GM18520 (cell line): ENCODE measurements around the gene OLFM1.

ENCODE experiments used
- ATAC-seq: cut with Tn5 transposase; IDR thresholded peaks from one replicate; pipeline ENCODE4 v1.9.1; 2021; ENCODE audit not compliant: unreplicated experiment

The OLFM1 gene

DNA sequence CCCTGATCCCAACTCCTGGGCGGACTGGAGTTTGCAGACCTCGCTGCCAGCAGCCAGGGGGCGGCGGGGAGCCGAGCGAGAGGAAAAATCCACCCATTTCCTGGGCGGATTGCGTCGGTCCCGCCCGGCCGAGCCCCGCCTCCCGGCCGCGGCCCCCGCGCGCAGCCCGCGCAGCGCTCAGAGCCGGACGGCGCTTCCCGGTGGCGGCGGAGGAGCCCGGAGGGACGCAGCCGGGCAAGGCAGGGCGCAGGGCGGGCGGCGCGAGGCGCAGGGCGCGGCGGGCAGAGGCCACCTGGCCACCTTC lies at the start of gene OLFM1:
Gene OLFM1 (plus strand): TSS at position 180 of the 304 bp plus-strand sequence. CDS start 322 bp downstream, outside the sequence.
- ATAC-seq = no peak

DNA sequence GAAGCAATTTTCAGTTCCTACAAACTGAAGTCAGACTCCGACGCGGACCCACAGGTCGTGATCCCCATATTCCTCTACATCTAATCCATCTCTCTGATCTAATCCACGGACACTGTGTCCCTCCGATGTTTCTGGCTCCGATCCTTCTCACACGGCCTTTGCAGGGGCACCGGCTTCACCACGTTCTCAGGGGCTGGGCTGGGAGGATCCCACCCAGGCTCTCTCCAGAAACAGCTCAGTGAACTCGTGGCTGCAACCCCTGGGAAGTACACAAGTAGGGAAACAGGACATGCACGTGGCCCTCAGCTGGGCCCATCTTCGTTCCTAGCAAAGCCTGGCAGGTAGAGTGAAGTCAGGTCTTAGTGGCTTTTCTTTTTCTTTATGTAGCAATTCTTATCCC lies 49.1 kb upstream of the OLFM1 start:
- ATAC-seq = no peak

DNA sequence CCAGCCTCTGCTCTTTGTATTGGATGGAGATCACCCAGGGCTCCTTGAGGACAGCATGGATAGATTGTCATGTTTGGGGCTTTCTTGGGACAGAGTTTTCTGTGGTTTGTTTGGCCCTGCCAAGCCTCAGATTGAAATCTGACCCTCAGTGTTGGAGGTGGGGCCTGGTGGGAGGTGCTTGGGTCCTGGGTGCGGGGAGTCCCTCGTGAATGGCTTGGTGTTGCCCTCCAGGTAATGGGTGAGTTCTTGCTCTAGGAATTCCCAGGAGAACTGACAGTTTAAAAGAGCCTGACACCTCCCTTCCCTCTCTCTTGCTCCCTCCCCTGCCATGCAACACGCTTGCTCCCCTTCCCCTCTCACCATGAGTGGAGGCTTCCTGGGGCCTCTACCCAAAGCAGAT lies 48.6 kb upstream of the OLFM1 start:
- no peak for ATAC-seq

DNA sequence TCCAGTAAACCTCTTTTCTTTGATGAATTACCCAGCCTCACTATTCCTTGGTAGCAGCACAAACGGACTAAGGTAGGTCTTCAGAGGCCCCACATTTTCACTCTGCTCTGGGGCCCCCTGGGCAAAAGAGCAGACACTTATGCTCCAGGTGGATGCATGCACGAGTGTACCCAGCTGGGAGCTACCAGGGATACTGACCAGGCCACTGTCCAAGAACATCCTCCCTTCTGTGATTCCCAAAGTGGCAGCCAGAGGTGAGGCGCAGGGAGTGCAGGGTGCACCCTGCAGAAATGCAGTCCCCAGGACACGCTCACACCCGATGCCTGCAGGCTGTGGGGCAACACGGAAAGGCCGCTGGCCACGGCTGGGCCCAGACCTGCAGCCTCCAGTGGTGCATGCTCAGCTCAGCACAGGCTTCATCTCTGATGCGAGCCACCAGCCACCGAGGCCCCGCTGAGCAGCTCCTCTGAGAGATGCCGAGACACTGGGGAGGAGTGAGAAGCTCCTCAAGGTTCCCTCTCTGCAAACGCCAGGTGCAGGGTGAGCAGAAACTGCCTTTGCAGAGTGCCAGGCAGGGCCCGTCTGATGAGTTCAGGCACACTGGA lies 48.1 kb upstream of the OLFM1 start:
- ATAC-seq = no peak

DNA sequence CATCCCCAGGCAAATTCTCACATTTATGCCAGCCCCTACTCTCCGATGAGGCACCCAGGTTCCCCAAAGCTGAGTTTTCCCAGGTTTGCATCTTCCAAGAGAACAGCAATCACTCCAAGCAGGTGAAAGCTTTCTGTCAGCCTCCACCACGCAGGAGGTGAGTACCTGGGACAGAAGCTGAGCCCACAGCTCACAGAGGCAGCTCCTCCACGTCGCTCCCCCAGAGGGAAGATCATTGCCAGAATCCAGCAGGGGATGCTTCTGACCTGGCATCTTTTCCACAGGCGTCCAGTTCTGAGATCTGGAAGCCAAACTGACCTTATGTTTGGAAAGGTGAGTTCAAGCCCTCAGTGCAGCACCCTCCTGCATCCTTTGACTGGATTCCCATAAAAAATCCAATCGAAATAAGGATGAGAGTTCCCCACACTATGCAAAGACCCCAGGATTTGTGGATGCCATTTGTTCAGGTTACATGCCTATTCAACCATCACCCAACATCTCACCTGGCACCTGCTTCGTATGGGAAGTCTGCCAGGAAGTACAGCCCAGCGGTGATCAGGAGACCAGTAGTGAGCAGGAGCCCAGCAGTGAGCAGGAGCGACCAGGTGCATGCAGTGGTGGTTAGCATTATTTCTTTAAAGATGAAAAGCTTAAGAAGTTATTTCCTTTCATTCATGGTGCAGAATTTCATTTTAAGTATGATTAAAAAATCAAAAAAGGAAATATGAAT lies 47.4 kb upstream of the OLFM1 start:
- ATAC-seq = no peak

DNA sequence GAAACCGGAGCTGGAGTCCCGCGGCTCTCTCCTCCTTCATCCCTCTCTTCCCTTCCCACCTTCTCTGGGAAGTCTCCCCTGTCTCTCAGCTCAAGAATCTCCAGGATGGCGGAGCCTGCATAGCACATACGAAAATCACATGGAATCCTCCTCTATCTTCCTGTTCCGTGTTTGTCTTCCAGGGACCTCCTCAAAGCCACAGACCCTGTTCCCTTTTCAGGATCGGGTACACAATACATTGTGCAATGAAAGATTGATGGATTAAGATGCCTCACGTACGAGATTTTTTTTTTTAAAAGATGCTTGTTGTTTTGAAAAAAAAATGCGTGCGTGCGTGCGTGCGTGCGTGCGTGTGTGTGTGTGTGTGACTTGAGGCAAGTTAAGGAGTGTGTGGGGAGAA lies 46.6 kb upstream of the OLFM1 start:
- ATAC-seq = no peak

DNA sequence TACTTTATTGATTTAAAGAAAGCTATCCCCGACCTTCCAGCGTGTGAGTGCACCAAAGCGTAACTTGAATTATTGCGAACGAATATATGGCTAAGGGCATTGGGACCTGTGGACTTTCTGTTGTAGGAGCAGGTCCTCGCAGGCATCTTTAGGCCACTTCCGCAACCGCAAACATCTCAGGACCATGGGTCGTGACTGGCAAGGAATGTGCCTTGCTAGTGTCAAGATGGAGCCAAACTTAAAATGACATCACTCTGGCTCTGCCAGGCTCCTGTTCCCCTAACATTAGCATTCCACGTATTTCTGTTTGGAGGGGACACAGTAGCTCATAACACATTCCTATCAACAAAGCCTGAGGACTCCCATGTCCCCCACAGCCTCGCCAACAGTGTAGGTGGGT lies 44.1 kb upstream of the OLFM1 start:
- ATAC-seq = no peak

DNA sequence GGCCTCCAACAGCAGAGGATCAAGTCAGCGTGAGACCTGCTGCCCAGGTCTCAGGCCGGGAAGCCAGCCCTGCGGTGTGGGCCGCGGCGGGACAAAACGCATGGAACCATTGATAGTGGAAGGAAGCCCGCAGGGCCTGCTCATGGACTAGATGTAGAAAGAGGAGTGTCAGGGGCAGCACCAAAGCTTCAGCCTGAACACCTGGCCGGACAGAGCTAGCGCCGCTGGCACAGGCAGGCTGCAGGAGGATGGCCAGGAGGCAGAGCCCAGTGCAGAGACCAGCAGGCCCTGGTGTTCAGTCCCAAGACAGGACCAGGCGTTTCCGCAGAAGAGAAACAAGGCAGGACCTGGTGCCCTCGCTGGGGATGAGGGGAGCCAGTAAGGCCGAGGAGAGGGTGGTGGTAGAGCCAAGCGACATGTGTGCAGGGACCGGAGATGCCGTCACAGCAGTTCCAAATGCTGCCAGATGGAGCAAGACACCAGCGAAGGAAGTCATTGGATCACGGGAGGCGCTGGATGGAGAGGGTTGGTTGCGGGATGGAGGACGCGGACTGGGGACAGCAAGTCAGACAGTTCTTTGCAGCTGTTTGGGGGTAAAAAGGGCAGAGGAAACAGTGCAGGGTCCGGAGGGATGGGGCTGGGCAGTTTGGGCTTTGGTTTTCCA lies 42.1 kb upstream of the OLFM1 start:
- no peak for ATAC-seq

DNA sequence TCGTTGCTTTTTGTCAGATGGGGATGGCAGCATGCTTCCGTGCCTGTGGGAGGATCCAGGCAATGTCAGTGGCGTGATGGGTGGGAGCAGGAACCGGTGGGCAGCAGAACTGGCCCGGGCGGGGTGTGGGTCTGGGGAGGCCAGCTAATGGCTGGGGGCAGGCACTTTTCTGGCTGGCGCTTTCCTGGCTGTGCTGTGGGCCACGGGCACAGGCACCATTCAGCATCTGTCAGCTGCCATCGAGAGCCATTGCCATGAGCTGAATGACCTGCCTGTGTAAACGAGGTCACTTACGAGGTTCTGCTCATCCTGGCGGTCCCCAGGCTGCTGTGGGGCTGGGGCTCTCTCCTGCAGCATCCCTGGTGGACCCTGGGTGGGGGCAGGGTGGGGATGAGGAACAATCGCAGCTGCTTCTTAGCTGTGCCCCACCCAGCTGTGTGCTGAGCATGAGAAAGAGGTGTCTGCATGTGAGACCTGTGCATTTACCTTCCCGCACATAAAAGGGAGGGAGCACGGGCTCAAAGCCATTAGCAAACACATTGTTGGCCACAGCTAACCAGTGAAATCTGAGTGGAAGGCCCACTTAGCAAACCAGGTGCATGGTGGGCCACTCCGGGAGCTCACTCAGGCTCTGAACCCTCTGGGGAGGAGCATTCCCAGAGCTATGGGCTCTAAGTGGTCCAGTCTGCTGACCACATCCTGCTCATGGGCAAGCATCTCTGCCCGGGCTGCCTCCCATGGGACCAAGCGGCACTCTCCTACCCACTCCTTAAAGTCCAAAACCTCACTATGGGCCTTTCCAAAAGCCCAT lies 41.3 kb upstream of the OLFM1 start:
- no peak for ATAC-seq

DNA sequence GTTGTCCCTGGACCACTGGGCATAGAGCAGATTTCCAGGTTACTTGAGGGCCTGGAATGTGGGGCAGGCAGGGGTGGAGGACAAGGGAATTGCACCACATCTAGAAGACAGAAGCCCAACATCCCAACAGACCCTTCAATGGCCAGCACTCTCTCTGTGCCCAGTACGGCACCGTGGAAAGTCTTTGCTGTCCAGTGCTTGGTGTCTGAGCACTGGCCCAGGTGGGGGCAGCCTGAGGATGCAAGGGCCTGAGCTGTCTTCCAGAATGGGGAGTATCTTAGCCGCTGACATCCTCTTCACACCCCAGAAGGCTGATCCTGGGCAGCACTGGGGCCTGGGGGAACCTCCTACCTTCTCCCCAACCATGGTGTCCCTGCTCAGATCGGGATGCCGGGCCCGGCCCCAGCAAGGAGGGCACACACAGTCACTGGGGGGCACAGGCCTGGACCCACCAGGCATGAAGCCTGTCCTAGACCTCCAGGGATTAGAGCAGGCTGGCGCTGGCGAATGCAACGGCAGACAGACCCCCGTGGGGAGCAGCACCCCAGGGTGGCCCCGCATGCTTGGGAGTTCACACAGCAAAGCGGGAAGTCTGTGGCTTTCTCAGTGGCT lies 40.6 kb upstream of the OLFM1 start:
- ATAC-seq = no peak

DNA sequence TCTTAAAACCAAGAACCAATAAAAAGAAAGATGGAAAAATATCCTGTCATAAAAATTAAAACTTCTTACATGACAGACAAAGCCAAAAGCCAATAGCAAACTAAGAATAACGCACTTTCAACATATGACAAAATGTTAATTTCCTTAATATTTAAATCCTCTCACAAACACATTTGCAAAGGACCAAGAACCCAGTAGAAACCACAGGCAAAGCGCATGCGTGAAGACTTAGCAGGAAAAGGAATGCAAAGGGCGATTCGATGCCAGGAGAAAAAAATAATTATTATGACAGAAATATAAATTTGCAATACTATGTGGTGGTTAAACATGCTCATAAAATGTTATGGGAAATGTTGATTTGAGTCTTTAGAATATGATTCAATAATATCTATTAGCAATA lies 39.9 kb upstream of the OLFM1 start:
- ATAC-seq = no peak

DNA sequence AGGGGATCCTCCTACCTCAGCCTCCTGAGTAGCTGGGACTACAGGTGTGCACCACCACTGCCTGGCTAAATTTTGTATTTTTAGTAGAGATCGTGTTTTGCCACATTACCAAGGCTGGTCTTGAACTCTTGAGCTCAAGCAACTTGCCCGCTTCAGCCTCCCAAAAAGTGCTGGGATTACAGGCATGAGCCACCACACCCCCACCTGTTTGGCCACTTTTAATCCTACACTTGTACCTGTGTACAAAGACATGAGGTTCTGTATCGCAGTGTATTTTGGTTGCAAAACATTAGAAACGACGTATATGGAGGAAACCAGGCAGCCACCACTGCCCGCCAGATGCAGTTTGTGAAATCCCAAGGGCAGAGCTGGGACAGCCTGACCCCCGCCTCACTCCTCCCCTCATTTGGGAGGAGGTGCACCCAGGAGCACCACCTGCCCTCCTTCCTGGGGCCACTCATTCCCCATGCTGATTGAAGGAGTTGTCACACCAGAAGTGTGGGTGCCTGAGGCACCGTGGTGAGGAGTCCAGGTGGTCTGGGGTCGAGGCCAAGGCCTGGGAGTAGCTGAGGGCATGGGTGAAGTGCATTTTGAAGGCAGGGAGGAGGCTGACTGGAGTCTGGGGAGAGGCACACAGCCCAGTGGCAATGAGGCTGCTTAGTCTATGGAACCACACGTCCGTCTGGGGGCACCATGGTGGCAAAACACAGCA lies 39.3 kb upstream of the OLFM1 start:
- ATAC-seq = no peak

DNA sequence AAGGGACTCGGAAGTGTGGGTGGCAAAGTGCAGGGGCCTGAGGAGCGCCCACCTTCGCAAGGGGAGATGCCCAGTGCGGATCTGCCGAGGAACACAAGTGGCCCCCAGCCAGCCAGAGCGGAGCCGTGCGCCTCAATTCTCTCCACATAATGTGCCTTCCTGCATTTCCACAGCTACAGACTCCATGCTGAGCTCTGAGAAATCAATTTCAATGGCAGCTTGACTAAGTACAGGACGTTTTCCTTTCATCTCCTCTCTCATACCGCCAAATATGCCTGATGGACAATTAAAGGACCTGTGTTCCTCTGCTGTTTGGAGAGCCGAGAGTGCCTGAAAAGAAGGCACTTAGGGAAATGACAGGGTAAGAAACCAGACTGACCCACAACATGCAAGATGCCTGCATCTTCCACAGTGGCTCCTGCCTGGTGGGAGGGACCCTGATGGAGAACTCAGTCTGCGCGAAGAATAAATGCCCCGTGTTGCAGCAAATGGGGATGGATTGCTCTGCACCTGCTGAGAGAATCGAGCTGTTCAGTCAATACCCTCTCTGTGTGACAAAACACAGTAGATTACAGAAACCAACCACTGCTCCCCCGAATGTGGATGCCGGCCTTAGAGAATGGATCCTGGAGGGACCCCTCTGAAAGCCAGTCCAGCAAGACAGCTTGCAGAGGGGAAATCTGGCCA lies 38.6 kb upstream of the OLFM1 start:
- no peak for ATAC-seq

DNA sequence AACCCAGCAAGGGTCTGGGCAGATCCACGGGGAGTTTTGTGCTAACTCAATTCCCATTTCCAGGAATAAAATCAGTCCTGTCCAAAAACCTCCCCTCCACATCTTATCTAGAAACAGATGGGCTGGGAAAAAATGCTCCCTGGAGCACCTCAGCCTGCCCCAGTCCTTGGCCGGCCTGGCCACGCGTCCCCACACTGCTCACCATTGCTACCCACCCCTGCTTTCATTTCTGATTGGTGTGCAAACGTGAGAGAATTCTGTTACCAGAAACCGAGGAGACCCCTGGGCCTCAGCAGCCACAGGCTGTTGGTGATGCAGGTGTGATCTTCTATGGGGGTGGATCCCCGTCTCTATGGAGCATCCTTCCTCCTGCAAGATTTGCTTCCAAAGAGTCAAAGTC lies 38.0 kb upstream of the OLFM1 start:
- ATAC-seq = no peak

DNA sequence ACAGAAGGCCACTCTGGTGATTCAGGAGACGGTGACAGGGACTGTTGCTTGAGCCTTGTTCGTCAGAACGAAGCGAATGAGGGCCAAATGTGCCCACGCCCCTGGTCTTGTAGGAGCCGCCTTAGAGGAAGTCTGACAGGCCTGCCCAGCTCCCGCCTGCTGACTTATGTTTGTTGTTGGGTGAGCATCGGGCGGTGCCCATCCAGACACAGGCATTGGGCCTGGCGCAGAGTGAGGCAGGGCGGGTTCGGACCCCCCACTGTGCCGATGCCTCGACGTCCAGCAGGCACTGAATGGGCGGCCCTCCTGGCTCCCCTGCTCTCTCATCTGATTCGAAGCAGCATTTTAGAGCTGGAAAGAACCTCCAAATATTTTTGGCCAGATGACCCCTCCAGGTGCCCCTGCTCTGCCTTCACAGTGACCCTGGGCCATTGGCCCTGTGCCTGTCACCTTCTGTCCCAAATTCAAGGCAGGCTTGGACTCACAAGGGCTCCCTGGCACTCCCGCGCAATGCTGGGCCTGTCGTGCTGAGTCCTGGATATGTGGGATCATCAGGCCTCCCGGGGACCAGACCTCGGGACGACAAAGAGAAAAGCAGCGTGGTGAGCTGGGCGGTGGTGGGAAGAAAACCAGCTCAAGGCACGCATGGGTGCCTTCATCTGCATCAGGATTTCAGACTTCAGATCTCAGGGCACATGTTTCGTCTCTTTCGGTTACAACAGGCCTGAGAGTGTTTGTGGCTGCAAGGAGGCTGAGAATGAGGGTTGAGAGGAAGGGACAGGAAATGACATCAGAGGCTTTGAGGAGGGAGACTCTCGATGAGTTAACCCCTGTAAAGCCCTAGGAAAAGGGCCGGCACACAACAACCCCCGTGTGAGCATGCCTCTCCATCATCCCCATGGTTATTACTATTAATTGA lies 37.1 kb upstream of the OLFM1 start:
- no peak for ATAC-seq

DNA sequence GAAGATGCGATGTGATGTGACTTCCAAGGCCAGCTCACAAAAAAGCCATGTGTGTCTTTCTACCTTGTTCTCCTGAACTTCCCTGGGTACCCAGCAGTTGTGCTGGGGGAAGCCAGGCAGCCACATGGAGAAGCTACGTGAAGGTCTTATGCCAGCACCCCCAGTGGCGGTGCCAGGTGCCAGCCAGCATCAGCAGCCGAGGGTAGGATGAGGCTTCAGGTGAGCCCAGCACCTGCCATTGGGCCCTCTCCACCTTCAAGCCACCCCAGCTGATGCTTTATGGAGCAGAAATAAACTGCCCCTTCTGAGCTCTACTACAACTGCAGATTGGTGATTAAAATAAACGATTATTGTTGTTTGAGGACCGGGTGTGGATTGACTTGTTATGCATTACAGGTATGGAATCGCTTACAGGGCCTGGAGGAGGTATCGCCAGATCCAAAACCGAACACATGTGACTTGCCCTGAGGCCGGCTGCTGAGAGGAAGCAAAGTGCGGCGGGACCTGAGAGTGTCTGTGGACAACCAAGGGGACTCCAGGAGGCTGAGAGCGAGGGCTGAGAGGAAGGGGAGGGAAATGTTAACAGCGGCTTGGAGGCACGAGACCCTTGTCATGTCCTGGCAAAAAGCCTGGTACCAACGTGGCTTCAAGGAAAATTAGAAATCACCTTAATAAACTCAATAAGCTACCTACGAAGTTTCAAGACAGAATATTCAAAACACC lies 36.0 kb upstream of the OLFM1 start:
- no peak for ATAC-seq

DNA sequence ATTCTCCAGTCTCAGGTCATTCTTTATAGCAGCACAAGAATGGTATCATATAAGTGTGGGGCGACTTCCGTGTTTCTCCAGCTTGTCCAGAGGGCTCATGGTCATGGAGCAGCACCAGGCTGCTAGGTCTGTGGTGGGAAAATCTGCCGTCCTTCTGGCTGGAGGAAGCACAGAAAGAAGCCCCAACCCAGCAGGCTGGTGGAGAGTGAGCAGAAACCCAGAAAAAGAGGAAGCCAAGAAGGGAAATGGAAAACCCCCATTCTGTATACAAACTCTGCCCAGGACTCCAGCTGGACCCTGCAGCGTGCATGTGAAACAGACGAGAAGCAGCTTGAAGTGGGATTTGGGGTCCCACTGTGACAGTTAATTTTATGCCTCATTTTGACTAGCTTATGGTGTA lies 34.3 kb upstream of the OLFM1 start:
- no peak for ATAC-seq

DNA sequence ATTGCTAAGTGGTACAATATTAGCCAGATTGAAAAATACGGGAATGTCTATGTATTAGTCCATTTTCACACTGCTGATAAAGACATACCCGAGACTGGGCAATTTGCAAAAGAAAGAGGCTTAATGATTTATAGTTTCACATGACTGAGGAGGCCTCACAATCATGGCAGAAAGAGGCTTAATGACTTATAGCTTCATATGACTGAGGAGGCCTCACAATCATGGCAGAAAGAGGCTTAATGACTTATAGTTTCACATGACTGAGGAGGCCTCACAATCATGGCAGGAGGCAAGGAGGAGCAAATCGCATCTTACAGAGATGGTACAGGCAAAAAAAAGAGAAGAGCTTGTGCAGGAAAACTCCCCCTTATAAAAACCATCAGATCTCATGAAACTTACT lies 32.3 kb upstream of the OLFM1 start:
- ATAC-seq = no peak
